Bronchial epithelial cell (primary cell): ENCODE measurements around the gene HYLS1. TPM values are rescaled to one million over a fixed set of nuclear protein-coding genes. Genes with fewer than 3 reads are reported as not detected.

Experiments
- DNase-seq: peaks from one replicate; pipeline ENCODE4 v3.0.0-alpha.2; 2010; ENCODE audit warnings: low read depth
- FAIRE-seq: peaks from 2 replicates; lab custom pipeline; 2011; peaks lifted over from hg19 to GRCh38; lab: Jason Lieb, UNC
- H3K27me3 ChIP-seq: 2 replicates; pipeline ENCODE4 v1.5.1; 2011; ENCODE audit warnings: low read length; ENCODE audit not compliant: control insufficient read depth, insufficient read depth
- H3K36me3 ChIP-seq: 2 replicates; pipeline ENCODE4 v1.5.1; 2011; ENCODE audit warnings: low read length; ENCODE audit not compliant: control insufficient read depth, insufficient read depth
- H3K4me3 ChIP-seq: 2 replicates; pipeline ENCODE4 v1.5.1; 2011; ENCODE audit warnings: mild to moderate bottlenecking, low read depth, low read length, control low read depth
- total RNA-seq: library from RNA; depleted of rRNA; stranded (reverse); fragments of >200 nt; gene quantifications from 2 replicates; pipeline ENCODE4 v1.2.1, GENCODE V29; 2014
- TF ChIP-seq, protein P1 (sequence below): IDR thresholded peaks from 2 replicates; pipeline ENCODE4 v1.5.1; 2011; ENCODE audit warnings: mild to moderate bottlenecking, moderate library complexity, low read length, control low read depth, inconsistent platforms; ENCODE audit not compliant: insufficient read depth, severe bottlenecking

Gene HYLS1
- total RNA-seq, 1 donor from 2014 or later: 2.9 TPM

DNA sequence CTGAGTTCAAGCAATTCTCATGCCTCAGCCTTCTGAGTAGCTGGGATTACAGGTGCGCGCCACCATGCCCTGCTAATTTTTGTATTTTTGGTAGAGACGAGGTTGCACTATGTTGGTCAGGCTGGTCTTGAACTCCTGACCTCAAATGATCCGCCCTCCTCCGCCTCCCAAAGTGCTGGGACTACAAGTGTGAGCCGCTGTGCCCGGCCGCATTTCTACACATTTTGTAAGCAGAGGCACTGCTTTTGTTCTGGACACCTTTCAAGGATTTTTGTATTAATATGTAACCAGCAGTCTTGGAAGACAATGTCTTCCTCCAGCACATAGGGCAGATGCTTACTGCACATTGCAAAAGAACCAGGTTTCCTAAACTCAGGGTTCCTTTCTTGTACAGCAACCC is 47.0 kb downstream of the HYLS1 start:
- no peaks in the 10 kb centered on the region for H3K27me3 ChIP-seq
- no peak for FAIRE-seq
- no peak overlapping the region for H3K4me3 ChIP-seq
- H3K36me3 ChIP-seq: no peaks in the 10 kb centered on the region
- no peak for DNase-seq
- TF ChIP-seq, protein P1, sequence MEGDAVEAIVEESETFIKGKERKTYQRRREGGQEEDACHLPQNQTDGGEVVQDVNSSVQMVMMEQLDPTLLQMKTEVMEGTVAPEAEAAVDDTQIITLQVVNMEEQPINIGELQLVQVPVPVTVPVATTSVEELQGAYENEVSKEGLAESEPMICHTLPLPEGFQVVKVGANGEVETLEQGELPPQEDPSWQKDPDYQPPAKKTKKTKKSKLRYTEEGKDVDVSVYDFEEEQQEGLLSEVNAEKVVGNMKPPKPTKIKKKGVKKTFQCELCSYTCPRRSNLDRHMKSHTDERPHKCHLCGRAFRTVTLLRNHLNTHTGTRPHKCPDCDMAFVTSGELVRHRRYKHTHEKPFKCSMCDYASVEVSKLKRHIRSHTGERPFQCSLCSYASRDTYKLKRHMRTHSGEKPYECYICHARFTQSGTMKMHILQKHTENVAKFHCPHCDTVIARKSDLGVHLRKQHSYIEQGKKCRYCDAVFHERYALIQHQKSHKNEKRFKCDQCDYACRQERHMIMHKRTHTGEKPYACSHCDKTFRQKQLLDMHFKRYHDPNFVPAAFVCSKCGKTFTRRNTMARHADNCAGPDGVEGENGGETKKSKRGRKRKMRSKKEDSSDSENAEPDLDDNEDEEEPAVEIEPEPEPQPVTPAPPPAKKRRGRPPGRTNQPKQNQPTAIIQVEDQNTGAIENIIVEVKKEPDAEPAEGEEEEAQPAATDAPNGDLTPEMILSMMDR: no peak

GRCh38 chr11:125935056-125935455 is 47.6 kb downstream of the HYLS1 start:
- H3K27me3 ChIP-seq: no peaks in the 10 kb centered on the region
- TF ChIP-seq, protein P1: no peak
- FAIRE-seq (no peak), DNase-seq (no peak)
- no peak overlapping the region for H3K4me3 ChIP-seq
- no peaks in the 10 kb centered on the region for H3K36me3 ChIP-seq

DNA sequence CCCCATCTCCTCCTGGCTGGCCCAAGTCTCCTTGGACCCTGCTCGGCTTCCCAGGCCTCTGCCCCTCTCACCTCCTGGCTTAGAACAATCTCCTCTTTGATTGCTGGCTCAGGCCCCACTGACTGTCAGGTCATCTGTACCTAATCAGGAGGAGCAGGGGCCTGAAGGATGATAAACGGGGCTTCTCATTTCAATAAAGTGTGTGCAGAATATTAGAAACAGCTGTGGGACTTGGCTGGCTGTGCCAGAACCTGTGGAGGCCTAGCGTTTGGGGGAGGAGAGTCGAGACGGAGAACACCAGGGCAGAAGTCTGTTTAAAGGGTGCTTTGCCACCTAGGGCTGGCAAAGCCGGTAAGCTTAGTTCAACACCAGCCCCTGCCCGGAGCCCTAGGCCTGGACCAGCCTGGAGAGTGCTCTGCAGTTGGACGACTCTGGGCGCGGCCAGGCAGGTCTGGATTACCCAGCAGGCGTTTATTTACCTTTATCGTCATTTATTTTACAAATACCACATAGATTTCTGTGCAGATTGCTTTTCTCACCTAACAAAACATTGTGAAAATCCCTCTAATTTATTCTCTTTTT is 48.2 kb downstream of the HYLS1 start:
- TF ChIP-seq, protein P1: no peak
- Histone ChIP-seq H3K4me3 (no peak overlapping the region), H3K36me3 (no peaks in the 10 kb centered on the region), H3K27me3 (no peaks in the 10 kb centered on the region)
- FAIRE-seq: no peak
- no peak for DNase-seq

DNA sequence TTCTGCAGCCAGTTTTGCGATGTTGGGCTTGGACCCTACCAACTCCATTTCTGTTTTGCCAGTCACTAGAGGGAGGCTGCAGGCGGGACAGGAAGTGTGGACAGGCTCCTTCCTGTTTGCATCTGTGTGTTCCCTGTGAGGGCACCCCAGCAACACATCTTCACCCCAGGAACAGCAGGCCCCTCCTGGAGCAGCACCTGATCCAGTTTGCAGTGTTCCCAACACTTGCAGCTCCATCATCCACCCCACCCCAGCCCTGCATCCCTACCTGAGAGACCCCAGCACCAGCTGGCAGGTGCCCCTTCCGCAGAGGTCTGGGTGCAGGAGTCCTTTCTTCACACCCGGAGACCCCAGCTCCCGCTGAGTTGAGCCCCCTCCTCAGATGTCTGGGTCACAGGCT is 51.0 kb downstream of the HYLS1 start:
- FAIRE-seq (no peak), DNase-seq (no peak)
- Histone ChIP-seq H3K27me3 (no peaks in the 10 kb centered on the region), H3K4me3 (no peak overlapping the region), H3K36me3 (no peaks in the 10 kb centered on the region)
- TF ChIP-seq, protein P1: no peak

GRCh38 chr11:125939081-125939521 is 51.6 kb downstream of the HYLS1 start:
- FAIRE-seq (no peak), DNase-seq (no peak)
- Histone ChIP-seq H3K4me3 (no peak overlapping the region), H3K36me3 (no peaks in the 10 kb centered on the region), H3K27me3 (no peaks in the 10 kb centered on the region)
- TF ChIP-seq, protein P1: no peak

DNA sequence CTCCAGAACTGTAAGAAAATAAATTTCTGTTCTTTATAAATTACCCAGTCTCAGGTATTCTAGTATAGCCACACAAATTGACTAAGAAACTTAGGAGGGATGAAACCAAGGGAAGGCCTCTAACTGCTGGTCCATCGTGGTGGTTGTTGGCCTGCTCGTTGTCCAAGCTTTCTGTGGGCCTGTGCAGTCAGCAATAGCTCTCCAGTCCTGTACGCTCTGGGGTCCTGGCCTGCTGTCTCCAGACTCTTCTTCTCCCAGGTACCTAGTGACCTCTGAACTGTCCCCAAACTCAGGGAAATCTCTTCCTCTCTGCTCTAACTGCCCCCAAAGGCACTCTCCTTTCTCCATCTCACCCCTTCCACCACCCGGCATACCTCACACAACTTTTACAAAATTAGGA is 52.7 kb downstream of the HYLS1 start:
- Histone ChIP-seq H3K4me3 (no peak overlapping the region), H3K27me3 (peaks cover 2% of the 10 kb centered on the region), H3K36me3 (no peaks in the 10 kb centered on the region)
- TF ChIP-seq, protein P1: no peak
- FAIRE-seq: no peak
- no peak for DNase-seq
